Urinary bladder (tissue), 3 donors: ENCODE results near the gene CCR5AS.

Source experiments
- DNase-seq: peaks from one replicate; pipeline ENCODE4 v3.0.0-alpha.2; 2015; ENCODE audit errors: extremely low spot score
- H3K27ac ChIP-seq: one replicate; pipeline ENCODE4 v1.5.1; 2013; ENCODE audit warnings: low read depth, mild to moderate bottlenecking, moderate library complexity
- H3K36me3 ChIP-seq: one replicate; pipeline ENCODE4 v1.6.1; 2013; ENCODE audit warnings: mild to moderate bottlenecking, moderate library complexity; ENCODE audit not compliant: insufficient read depth
- H3K4me1 ChIP-seq: one replicate; pipeline ENCODE4 v1.6.1; 2013; ENCODE audit warnings: mild to moderate bottlenecking, moderate library complexity; ENCODE audit not compliant: insufficient read depth
- H3K4me3 ChIP-seq: one replicate; pipeline ENCODE4 v1.5.1; 2013; ENCODE audit warnings: low read depth, low read length
- WGBS: extraction: QIAGEN DNeasy Blood & Tissue Kit; methylation state at CpG from one replicate; pipeline ENCODE4 v1.1.7; 2013; 5-methylcytosine and 5-hydroxymethylcytosine counted together
- donor health status: healthy with polysubstance abuse.
- donor health status: healthy.

CCR5AS gene

DNA sequence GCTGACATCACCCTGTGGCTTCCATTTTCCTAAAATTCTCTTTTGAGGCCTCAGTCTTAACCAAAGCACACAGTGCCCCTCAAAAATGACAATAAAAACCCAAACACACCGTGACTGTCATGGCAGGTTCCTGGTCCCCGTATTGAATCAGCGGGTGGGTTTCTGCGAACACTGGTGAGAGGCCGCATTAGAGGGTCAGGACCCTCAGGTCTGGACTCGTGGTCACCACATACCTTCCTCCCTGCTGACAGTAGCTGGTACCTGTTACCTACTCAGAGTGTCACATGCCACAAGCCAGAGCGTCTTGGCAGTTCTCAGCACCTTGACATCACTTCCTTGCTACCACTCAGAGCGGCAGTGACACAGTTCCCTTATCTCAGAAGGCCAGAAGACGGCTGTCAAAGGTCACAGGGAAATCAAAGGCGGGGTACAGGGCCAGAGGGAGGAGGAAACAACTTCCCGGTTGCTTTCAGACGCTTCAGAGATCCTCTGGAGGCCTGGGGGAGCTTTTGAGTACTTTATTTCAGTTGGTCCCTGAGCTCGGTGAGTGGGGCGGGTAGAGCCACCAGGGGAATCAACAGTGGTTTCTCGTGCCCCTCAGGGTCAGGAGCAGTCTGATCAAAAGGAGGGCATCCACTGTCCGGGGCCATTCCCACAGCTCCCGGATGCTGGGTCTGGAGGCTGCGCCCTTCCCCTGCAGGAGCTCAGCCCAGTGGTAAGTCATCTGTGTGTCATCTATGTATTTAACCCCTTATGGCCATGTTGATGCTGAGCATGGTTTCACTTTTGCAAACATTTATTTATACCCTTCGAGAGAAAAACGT lies at the start of gene CCR5AS, which contains the start of gene CCRL2:
TSS of gene CCR5AS (minus strand) at position 279 of the 824 bp plus-strand sequence.
TSS of gene CCRL2 (plus strand) at position 472 of the 824 bp plus-strand sequence. CDS start 821 bp downstream, outside the sequence.
- H3K27ac ChIP-seq, result peak within 1 kb of the TSS; percentile 64
- DNase-seq, result no peak
- no peaks in the 10 kb centered on the region for H3K36me3 ChIP-seq
- H3K4me3 ChIP-seq, result no peak within 1 kb of the TSS
- no peaks in the 10 kb centered on the region for H3K4me1 ChIP-seq
- 46% methylated on average over 20 of the region's 20 CpGs for WGBS

DNA sequence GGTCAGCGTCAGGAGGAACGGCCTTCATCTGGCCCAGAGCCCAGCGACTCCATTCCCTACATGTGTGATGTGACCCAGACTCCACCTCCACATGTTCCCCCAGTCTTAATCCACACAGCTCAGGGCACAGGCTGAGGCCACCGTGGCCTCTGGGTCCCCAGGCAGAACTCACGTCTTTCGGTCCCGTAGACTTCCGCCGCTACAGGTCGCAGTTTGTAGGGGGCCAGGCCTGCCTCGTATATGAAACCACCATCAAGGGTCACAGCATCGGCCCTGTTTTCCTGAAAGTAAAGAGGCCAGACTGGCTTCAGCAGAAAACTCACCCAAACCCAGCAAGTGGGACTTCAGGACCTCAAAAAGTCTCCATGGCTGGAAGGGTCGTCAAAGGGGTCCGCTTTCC lies 49.3 kb upstream of the CCR5AS start:
- Histone ChIP-seq H3K36me3 (no peaks in the 10 kb centered on the region), H3K4me1 (no peaks in the 10 kb centered on the region), H3K4me3 (no peak overlapping the region), H3K27ac (no peak overlapping the region)
- no peak for DNase-seq
- WGBS, result 88% methylated on average over 14 of the region's 14 CpGs

DNA sequence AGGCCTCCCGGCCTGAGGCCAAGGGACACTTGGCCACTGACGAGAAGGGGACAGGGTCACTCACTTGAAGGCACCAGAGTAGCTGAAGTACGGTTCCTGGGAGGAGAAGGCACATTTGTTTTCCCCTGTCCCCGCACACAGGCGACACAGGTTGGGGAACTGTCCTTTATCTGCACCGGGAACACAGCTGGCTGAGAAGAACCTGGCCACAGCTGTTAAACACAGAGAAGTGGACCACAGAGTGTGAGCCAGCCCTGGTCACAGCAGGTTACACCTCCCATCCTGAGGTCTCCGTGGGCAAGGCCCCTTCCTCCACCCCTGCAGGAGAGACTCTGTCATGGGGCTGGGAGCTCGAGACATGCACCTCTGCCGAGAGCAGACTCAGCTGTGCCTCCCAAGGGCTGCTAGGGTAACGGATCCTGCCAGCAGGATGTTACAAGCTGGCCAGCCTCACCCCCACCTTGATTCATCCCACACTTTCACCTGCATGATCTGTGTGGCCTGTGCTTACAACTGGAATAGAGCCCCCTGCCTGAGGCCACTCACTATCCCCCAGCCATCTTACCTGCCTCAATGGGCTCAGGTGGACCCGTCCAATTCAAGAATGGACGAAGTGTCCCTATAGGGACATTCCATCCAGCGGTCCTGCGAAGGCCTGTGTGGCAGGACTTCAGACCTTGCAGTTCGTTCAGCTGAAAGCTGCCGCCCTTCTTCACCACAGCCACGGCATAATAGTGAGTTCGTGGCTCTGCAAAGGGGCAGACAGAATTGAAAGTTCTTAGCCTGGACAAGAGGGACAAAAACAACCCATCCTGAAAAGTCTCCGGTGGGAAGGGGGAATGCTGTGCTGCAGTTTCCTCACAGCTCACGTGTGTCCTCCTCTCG lies 48.6 kb upstream of the CCR5AS start:
- Histone ChIP-seq H3K4me1 (no peaks in the 10 kb centered on the region), H3K27ac (no peak overlapping the region), H3K36me3 (no peaks in the 10 kb centered on the region), H3K4me3 (no peak overlapping the region)
- no peak for DNase-seq
- 83% methylated on average over 21 of the region's 21 CpGs for WGBS

DNA sequence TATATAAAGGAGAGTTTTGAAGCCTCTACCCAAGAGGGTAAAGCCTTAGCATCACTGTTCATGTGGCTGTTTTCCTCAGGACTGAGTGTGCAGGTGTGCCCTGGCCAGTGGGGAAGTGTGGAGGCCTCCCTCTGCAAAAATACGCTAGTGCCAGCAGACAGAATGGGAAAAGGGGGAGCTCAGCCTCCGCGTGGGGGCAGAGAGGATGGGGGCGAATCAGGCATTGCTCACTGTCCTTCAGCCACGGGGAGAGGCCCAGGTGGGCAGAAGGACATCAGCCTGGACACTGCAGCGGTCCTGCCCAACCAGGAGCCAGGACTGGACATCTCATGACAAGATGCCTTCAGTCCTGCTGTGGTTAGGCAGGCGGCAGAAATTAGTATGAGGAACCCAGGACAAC lies 47.7 kb upstream of the CCR5AS start:
- WGBS, result 81% methylated on average over 7 of the region's 7 CpGs

DNA sequence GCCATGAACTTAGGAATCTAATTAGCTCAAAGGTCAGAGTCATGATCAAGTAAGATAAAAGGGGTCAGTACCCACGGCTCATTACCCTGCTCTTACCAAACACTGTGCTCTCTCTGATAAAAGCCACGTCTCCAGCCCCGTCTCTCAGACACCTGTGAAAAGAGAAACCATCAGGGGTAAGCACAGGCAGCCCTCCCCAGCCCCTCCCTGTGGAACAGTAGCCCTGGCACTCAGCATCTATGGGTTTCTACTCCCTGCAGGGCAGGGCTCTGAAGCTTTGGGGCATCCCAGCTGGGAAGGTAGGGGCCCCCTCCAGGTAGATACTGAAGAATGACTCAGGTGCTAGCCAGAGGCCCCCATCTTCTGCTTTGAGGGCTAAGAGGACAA lies 47.3 kb upstream of the CCR5AS start:
- H3K36me3 ChIP-seq, result no peaks in the 10 kb centered on the region
- 46% methylated on average over 3 of the region's 3 CpGs for WGBS
- no peaks in the 10 kb centered on the region for H3K4me1 ChIP-seq
- no peak overlapping the region for H3K4me3 ChIP-seq
- no peak for DNase-seq
- no peak overlapping the region for H3K27ac ChIP-seq

More for the DNA sequence above, 47.7 kb upstream of the CCR5AS start:
- H3K36me3 ChIP-seq, result no peaks in the 10 kb centered on the region
- H3K4me1 ChIP-seq, result no peaks in the 10 kb centered on the region
- DNase-seq, result no peak
- no peak overlapping the region for H3K27ac ChIP-seq
- H3K4me3 ChIP-seq, result no peak overlapping the region

DNA sequence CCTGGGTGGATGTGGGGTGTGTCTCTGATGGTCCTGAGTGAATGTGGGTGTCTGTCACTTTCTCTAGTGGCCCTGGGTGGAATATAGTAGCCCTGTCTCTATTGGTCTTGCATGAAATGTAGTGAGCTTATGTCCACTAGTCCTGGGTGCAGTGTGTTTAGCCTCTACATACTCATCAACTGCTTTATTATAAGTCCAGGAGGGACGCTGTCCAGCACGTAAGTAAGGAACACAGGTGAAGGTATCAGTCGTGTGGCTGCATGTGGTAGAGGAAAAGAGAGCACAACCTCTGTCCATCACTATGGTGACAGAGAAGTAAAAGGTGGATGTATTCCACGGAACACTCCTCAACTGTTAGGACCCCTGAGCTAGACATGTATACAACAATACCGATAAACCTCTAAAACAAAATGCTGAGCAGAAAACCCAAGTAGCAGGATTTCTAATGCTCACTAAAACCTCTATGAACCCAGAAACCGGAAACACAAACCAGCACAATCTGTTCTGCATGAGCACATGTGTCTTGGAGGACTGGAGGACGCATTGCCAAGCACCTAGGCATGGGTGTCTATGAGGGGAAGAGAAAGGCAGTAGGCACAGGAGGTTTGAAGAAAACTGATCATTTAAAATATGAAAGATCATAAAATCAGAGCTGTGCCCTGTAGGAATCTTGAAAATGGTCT lies 46.8 kb upstream of the CCR5AS start:
- H3K36me3 ChIP-seq, result no peaks in the 10 kb centered on the region
- no peak overlapping the region for H3K4me3 ChIP-seq
- no peak overlapping the region for H3K27ac ChIP-seq
- 70% methylated on average over 7 of the region's 7 CpGs for WGBS
- H3K4me1 ChIP-seq, result no peaks in the 10 kb centered on the region
- no peak for DNase-seq

DNA sequence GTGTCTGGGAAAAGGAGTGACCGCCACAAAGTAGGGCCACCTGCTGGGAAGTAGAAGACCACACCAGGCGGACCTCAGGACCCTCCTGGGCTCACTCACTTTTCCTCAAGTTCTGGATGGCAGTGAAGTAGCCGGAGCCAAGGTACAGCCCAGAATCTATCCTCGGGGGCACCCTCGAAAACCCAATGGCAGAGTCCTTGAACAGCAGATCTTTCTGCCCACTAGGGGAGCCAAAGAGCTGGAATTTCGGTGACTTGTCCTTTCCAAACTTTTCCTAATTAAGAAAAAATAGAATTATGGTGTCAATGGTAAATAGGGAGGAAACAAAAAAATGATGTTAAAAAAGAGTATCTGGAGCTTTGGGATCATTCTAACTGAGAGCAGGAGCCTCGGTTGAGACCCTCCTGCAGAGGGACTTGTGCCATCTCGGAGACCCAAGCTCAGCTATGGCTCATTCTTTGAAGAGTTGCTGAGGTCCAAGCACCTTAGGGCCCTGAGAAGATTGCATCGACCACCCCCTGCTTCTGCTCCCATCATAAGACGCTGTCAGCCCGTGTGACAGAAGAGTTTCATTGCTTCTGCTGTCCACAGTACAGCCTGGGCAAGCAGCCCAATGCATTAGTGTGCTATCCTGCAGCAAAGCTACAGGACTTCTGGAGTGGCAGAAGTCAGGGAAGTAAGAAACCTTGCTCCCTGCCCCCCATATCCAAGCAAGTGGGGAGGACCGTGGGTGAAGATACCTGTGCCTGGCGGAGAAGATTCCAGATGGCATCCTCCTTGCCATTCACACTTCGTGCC lies 43.1 kb upstream of the CCR5AS start:
- WGBS, result 72% methylated on average over 14 of the region's 14 CpGs
- Histone ChIP-seq H3K36me3 (no peaks in the 10 kb centered on the region), H3K4me1 (no peaks in the 10 kb centered on the region), H3K27ac (no peak overlapping the region), H3K4me3 (no peak overlapping the region)
- no peak for DNase-seq

DNA sequence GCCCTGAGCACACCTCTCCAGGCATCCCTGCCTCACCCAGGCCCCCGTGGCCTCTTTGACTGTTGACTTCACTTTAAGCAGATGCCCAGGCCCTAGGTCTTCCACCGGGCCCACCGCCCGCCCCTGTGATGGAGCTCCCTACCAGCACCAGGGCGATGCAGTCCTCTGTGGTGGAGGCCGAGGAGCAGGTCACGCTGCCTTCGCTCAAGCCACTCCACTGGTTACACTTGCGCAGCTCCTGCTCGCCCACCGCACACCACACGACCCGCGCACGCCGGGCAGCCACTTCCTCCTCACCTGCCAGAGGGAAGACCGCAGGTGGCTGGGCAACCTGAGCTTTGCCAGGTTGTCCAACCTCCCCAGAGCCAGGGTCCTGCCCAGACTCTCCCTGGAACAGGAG lies 41.9 kb upstream of the CCR5AS start:
- DNase-seq, result no peak
- 92% methylated on average over 17 of the region's 17 CpGs for WGBS
- H3K27ac ChIP-seq, result no peak overlapping the region
- no peaks in the 10 kb centered on the region for H3K4me1 ChIP-seq
- no peaks in the 10 kb centered on the region for H3K36me3 ChIP-seq
- no peak overlapping the region for H3K4me3 ChIP-seq

DNA sequence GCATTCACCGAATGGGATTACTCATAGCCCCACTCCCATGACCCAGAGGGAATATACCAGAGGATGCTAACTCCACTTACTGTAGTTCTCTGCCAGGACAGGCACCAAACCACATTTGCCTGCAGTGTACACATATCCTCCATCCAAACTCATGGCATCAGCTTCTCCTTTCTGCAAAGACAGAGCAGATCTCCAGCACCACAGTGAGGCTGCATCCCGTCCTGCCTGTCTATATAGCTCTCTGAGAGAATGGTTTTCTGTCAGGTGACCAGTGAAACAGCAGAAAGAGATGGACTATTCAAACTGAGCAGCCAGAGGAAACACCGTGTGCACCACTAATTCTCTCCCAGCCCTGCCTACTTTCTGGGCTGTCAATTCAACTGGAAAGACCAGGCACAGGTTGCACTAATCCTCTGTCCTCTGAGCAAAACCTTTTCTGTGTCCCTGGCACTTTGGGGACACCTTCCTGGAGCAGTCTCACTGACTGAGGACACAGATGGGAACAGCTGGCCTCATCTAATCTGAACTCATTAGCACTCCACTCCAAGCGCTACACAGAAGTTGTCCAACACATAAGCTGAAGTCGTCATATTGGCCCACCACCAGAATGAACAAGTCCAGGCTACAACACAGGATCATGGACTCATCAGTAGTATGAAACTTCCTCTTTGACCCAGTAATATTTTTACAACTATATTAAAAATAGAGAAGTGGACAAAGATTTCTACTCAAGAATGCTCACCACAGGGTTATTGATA lies 40.5 kb upstream of the CCR5AS start:
- no peak for DNase-seq
- Histone ChIP-seq H3K4me1 (no peaks in the 10 kb centered on the region), H3K27ac (no peak overlapping the region), H3K4me3 (no peak overlapping the region), H3K36me3 (no peaks in the 10 kb centered on the region)
- 56% methylated on average over 5 of the region's 5 CpGs for WGBS

DNA sequence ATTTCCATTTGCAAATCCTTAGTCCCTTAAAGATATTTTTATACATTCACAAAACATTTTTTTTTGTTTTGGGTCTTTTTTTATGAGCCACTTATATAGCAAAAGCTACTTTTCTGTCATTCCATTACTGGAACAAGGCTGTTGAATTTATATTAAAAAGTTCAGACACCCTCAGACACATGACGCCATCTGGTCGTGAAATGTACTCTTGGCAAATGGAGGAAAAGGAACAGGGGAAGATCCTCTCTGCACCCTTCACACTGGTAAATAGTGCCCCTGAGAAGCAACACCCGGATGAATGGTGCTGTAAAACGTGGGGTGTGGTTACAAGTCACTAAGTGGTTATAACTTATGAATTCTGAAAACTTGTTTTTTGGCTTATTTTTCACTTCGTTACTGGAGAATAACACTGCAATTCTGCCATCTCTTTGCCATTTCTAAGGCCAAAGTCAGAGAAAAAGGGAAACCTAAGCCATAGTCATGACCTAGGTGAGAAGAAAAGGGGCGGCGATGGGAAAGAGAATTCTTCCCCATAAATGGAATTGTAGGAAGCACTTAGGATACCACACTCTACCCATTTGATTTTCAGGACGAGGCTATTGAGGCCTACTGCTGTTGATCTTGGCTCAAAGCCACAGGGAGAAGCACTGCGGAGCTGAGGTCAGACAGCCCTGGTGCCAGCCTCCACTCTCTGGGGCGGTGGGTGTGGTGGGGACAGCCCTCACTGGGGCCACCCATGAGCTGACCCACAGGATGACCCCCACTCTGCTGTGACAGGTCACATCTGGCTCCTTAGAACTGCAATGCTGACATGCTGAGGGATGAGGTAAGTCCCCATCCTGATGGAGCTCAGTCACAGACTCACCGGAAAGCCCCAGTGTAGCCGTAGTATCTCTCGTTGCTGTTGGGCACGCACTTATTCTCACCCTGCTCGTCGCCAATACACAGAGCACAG lies 36.0 kb upstream of the CCR5AS start:
- Histone ChIP-seq H3K4me1 (no peaks in the 10 kb centered on the region), H3K36me3 (no peaks in the 10 kb centered on the region), H3K4me3 (no peak overlapping the region), H3K27ac (no peak overlapping the region)
- DNase-seq, result no peak
- WGBS, result 74% methylated on average over 16 of the region's 16 CpGs

DNA sequence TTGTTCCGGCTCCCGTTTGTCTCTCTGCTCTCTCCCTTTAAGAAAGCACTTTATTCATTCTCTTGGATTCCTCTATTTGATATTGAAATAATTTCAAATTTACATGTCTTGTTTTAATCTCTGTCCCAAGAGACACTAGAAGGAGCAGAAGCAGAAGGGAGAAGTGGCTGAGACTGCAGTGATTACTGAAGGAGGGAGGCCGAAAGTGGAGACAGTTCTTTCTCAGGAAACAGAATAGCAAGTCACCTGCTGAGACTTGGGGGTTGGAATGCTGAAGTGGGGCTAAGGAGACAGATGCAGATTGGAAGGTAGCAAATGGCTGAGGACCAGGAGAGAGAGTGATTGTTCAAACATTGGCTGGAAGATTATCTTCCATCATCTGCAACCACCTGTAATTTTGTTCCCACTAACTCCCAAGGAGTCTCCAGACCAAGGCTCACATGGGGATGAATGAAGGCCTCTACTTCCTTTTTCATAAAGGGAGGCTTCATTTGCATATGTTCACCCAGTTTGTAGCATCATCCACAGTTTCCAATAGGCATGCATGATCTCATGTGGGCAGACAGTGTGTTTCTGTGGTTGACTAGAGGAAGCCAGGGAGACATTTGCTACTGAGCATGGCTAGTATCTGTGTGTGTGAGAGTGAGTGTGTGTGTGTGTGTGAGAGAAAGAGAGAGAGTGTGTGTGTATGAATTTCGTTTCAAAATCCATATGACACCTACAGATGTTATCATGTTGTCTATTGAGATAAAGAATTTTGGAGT lies 33.8 kb upstream of the CCR5AS start:
- Histone ChIP-seq H3K4me3 (no peak overlapping the region), H3K4me1 (no peaks in the 10 kb centered on the region), H3K27ac (no peak overlapping the region), H3K36me3 (no peaks in the 10 kb centered on the region)
- DNase-seq, result no peak
- WGBS, result 68% methylated on average over 4 of the region's 4 CpGs
